ENCODE results near the gene SH3PXD2A. TPM values are rescaled to one million over a fixed set of nuclear protein-coding genes. Genes with fewer than 3 reads are reported as not detected.
A peak's percentile ranks its signal among the peaks of the same experiment; 100 is the strongest.
"Not testable (repeated sequence)": the region's sequence is repeated elsewhere in the genome, so short reads cannot be mapped to it uniquely, and the experiment has no call there.

The SH3PXD2A gene
- total RNA-seq, 1 donor, result 58.3 TPM

GRCh38 chr10:103663236-103663635, 192.1 kb downstream of the SH3PXD2A start:
- TF ChIP-seq, protein P1, sequence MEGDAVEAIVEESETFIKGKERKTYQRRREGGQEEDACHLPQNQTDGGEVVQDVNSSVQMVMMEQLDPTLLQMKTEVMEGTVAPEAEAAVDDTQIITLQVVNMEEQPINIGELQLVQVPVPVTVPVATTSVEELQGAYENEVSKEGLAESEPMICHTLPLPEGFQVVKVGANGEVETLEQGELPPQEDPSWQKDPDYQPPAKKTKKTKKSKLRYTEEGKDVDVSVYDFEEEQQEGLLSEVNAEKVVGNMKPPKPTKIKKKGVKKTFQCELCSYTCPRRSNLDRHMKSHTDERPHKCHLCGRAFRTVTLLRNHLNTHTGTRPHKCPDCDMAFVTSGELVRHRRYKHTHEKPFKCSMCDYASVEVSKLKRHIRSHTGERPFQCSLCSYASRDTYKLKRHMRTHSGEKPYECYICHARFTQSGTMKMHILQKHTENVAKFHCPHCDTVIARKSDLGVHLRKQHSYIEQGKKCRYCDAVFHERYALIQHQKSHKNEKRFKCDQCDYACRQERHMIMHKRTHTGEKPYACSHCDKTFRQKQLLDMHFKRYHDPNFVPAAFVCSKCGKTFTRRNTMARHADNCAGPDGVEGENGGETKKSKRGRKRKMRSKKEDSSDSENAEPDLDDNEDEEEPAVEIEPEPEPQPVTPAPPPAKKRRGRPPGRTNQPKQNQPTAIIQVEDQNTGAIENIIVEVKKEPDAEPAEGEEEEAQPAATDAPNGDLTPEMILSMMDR (IDR thresholded peaks at IDR 0.05; ENCODE audit: insufficient read depth, low read depth, low read length), result no peak
- DNase-seq (ENCODE audit: low read depth), result no peak
- no peak overlapping the region for H3K4me3 ChIP-seq (ENCODE audit: low read depth, low read length)

DNA sequence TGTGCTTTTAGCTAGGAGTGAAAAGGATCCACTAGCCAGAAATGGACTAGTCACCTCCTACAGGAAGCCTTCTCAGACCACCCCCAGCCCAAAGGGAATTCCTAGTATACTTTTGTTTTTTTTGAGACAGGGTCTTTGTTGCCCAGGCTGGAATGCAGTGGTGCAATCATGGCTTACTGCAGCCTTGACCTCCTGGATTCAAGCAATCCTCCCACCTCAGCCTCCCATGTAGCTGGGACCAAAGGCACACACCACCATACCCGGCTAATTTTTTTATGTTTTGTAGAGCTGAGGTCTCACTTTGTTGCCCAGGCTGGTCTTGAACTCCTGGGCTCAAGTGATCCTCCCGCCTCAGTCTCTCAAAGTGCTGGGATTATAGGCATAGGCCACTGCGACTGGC, 192.7 kb downstream of the SH3PXD2A start:
- not testable (repeated sequence) for DNase-seq (ENCODE audit: low read depth)

GRCh38 chr10:103661198-103661950, 194.0 kb downstream of the SH3PXD2A start:
- peak overlapping the region; percentile 76 for H3K4me3 ChIP-seq (ENCODE audit: low read depth, low read length)
- TF ChIP-seq, protein P1 (IDR thresholded peaks at IDR 0.05; ENCODE audit: insufficient read depth, low read depth, low read length), result no peak

More for the DNA sequence above, 192.7 kb downstream of the SH3PXD2A start:
- not testable (repeated sequence) for H3K4me3 ChIP-seq (ENCODE audit: low read depth, low read length)

DNA sequence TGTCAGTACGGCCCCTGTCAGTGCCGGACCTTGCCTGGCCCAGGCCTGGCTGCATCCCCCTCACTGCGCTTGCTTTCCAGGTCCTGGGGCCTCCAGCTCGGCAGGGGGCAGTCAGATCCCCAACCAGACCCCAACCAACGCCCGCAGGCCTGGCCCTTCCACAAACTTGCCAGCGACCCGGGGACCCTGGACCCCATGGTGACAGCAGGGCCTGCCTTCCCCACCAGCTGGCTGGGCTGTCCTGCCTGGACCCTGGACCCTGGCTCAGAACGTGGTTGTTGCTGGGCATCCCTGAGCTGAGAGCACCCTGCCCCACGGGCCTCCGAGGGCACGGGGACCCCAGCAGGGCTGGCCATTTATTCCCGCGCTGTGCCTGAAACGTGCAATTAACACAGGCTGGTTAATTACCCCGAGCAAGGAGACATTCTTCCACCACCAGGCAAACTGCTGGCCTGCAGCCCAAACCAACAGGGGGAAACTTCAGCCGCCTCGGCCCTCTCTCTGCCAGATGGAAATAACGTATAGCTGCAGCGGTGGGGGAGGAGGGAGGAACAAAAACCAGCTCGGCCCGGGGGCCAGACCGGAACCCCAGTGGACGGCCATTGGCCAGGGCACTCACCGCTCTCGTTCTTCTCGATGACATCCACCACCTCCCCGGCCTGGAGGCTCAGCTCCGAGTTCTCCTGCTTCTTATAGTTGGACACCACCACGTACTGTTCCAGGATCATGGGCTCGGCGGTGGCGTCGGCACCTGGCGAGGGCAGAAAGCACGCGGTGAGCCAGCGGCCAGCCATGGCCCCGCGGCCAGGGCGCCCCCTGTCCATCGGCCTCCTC, 194.8 kb downstream of the SH3PXD2A start:
- H3K4me3 ChIP-seq (ENCODE audit: low read depth, low read length), result peak overlapping the region; percentile 76
- TF ChIP-seq, protein P1 (IDR thresholded peaks at IDR 0.05; ENCODE audit: insufficient read depth, low read depth, low read length), result peak; percentile 32
- DNase-seq (ENCODE audit: low read depth), result peak; percentile 51

More at GRCh38 chr10:103661198-103661950, 194.0 kb downstream of the SH3PXD2A start:
- peak; percentile 98 for DNase-seq (ENCODE audit: low read depth)

- TF ChIP-seq, protein P1 (IDR thresholded peaks at IDR 0.05; ENCODE audit: insufficient read depth, low read depth, low read length), result peak; percentile 35
- peak overlapping the region; percentile 76 for H3K4me3 ChIP-seq (ENCODE audit: low read depth, low read length)
- peak; percentile 94 for DNase-seq (ENCODE audit: low read depth)
These were observed 195.6 kb downstream of the SH3PXD2A start for GRCh38 chr10:103659674-103660363.

DNA sequence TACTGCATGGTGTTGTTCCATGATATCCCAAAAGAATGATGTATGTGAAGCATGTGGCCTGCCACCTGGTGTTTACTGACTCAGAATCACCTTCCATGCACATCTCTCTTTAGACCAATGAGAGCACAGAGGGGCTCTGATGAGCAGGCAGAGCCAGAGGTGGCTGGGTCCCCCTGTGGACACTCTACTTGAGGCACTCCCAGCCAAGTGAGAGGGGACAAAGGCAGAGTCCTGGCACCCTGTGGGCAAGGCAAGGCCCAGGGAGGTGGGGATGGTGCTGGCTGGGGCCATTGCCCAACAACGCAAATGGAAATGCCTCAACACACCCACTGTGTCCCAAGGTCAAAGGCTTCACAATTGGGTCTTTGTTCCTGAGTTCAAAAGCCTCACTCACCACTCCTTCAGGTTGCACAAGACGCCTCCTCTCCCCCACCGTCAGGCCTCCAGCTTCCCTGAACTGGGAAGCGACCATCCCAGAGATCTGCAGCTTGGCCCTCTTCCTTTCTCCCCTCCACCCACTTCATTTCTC, 197.3 kb downstream of the SH3PXD2A start:
- TF ChIP-seq, protein P1 (IDR thresholded peaks at IDR 0.05; ENCODE audit: insufficient read depth, low read depth, low read length), result no peak
- DNase-seq (ENCODE audit: low read depth), result no peak
- H3K4me3 ChIP-seq (ENCODE audit: low read depth, low read length), result no peak overlapping the region

All from fibroblast of villous mesenchyme (primary cell).